Central memory CD4-positive, alpha-beta T cell (primary cell): Measurements from ENCODE around the gene SMIM3.
A peak's percentile ranks its signal among the peaks of the same experiment; 100 is the strongest.
"Not testable (repeated sequence)": the region's sequence is repeated elsewhere in the genome, so short reads cannot be mapped to it uniquely, and the experiment has no call there.

ENCODE experiments used
- DNase-seq: peaks from one replicate; pipeline ENCODE4 v3.0.0; 2022

The SMIM3 gene

DNA sequence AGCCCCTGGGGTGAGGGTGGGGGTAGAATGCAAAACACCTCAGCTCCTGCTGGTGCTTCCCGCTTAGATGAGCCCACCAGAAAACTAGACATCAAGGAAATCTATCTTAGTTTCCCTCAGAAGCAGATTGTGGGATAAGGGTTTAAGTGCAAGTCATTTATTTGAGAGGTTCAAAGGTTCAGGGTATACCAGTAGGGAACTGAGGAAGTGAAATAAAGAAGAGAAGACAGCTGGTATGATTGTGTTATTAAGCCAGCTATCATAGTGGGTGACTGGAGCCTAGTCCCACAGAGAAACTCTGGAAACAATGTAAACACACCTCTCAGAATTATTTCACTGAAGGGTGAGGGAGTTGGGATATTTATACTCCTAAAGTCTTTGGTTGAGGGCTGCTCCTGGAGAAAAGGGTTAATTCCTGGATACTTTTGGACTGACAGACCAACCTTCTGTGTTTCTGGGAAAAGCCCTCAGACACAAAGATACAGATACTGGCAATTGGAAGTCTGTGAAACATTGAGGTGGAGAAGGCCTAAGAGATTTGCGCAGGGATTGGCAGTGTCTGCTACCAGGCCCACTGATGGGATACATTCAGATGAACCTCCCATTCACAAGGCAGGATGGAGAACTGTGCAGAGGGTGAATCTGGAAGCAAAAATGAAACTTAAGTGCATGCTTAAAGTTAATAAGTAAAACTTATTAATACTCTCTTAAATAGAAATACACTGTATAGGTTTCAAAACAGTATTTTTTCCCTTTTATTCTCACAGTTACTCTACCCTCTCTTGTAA lies 13.4 kb upstream of the SMIM3 start:
- no peak for DNase-seq

DNA sequence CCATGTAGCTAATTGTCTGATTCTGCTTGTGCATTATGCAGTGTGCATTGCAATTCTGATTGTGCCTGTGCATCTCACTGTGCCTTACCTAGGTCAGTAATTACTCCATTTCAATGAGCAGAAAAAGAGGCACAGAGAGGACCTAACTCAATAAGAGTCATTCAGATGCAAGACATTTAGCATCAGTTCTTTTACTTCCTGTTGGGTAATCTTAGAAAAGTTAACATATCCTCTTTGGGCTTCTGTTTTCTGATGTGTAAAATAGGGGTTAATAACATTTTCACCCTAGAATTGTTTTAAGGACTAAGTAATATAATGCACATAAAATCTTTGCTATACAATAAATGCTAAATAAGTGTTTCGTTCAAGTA lies 12.8 kb upstream of the SMIM3 start:
- DNase-seq = no peak

DNA sequence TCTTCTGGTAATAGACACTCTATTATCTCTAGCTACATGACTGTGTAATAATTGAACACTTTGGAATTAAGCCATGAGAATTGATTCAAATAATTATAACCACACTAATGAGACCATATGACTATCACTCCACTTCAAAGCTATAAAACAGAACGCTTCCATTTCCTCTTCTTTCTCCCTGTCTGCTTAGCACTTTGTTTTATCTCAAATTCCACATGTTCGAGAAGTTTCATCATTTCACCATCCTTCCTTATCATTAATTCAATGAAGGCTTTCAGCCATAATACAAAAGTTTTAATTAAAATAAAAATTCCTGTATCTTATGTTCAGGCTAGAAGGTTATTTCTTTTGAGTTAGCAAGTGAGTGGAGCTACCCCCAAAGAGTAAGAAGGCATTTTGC lies 12.3 kb upstream of the SMIM3 start:
- no peak for DNase-seq

DNA sequence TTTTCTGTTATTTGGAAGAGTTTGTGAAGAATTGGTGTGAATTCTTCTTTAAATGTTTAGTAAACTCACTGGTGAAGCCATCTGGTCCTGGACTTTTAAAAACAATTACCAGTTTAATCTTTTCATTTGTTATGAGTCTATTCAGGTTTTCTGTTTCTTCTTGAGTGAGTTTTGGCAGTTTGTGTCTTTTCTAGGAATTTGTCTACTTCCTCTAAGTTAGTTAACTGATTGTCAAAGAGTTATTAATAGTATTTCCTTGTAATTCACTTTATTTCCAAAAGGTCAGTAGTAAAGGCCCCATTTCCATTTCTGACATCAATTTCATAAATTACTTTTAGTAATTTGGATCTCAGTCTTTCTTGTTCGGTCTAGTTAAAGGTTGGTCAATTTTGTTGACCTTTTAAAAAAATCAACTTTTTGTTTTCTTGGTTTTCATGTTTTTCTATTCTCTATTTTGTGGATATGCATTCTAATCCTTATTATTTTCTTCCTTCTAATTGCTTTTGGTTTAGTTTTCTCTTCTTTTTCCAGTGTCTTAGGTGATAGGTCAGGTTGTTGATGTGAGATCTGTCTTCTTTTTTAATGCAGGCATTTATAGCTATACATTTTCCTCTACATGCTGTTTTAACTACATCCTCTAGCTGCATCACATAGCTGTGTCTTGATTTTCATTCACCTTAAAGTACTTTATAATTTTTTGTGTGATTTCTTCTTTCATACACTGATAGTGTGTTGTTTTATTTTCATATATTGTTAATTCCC lies 7.3 kb upstream of the SMIM3 start:
- no peak for DNase-seq

DNA sequence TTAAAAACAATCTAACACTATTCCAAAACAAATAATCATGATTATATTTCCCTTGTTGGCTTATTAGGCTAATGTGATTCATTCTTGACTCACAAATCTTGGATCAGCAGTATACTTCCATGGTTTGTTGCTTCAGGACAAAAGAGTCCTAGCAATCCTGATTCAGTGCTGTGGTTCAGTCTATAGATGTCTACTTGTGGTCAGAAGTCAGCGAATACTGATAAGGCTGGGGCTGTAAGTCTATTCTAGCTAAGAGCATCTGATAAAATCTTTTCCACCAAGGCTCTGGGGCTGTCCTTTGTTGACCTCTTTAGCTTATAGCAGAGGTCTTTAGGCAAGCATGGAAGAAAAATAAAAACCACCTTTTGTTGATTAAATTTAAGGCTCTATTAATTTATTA lies 4.4 kb upstream of the SMIM3 start:
- DNase-seq = no peak

DNA sequence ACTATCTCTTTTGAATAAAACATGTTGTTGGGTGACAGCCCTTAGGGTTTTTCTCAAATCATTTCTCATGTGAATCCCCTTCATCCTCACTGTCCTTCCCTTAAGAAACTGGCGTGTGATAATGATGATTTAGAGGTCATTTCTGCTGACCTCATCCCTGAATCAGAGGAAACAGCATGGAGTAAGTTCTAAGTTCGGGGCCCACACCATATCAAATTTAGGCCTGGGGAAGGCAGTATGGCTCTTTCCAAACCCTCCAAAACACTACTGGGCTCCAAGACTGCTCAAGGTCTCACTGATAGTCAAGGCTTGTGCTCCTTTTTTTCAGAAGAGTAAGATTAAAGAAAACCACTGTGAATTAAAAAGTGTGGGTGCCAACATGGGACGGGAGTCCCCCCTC lies 872 bp upstream of the SMIM3 start:
- DNase-seq = no peak

DNA sequence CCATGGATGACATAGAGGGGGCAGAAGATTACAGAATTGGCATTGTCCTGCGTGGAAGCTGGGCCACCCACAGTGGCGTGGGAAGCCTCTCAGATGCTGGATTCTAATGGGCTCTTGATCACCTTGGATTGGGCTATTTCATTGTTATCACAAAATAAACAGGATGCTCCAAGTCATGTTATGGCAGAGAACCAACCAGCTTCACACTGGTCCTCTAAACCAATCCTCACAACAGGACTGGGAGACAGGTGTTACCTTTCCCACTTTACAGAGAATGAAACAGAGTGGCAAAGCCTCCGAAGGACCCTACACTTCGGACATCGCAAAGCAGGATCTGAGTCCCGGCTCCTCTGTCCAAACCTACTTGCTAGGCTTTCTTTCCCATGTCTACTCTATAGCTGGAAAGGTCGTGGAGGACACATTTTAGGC lies 455 bp upstream of the SMIM3 start:
- no peak for DNase-seq

DNA sequence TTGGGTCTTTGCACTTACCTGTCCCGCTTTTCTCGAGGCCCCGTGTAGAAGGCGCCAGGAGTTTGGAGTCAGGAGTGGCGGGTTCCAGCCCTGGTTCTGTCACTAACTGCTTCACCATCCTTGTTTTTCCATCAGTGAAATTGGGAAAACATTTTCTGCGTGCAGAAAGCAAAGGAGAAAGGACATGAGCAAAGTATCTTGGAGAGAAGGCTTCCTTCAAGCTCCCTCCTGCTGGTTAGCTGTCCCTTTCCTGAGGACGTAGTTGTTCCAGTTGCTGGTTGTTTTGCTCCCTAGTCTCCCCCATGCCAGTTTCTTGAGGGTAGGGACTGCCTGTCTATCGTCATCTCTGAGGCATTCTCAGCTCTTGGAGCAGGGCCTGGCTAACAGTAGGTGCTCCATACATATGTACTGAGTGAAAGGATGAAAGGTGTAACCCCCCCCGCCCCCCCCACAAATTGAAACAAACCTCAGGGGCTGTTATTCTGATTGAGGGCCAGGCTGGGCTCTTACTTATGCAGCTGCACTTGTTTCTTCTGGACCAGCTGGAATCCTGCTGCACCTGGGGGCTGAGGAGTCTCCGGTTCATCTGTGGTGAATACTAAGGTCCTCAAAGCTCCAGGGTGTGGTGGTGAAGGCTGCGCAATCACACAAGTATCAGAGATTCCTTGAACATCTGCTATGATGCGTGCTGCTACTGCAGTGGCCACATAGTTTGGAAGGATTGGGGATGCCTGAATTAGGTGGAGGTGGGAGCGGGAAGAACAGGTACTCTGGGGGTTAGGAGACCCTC lies 1.0 kb downstream of the SMIM3 start:
- no peak for DNase-seq

DNA sequence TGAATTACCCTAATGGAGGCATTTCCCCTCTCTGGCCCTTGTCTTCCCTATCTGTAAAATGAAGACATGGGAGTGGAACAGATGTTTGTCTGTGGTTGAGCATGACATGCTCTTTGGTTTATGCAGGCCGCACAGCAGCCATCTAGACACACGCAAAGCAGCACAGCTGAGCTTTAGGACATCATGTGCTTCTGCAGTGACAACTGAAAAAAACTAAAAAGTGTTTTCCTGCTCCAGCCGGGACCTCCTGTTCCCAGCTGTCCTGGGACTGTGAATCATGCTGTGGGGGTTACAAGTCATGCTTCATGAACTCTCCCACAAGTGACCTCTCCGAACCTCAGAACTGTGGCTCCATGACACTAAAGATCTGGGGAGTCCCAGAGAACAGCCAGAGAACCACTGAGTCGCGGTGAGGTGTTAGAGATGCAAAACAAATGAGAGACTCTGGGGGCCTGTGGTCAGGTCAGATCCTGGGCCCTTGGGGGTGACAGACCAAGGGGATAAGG lies 1.7 kb downstream of the SMIM3 start:
- no peak for DNase-seq

DNA sequence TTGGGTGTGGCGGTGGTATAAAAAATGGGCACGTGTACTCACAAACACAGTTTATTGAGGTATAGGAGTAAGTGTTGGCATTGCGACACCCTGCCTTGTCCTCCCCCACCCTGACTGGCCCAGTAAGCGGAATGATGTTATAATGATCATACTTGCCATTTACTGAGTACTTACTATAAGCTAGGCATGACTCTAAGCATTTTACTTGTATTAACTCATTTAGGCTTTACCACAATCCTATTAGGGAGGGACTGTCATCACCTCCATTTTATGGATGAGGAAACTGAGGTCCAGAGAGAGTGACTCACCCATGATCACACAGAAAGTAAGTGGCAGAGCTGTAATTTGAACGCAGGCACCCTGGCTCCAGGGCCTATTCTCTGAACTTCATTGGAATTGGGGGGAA lies 2.3 kb downstream of the SMIM3 start:
- DNase-seq = no peak

DNA sequence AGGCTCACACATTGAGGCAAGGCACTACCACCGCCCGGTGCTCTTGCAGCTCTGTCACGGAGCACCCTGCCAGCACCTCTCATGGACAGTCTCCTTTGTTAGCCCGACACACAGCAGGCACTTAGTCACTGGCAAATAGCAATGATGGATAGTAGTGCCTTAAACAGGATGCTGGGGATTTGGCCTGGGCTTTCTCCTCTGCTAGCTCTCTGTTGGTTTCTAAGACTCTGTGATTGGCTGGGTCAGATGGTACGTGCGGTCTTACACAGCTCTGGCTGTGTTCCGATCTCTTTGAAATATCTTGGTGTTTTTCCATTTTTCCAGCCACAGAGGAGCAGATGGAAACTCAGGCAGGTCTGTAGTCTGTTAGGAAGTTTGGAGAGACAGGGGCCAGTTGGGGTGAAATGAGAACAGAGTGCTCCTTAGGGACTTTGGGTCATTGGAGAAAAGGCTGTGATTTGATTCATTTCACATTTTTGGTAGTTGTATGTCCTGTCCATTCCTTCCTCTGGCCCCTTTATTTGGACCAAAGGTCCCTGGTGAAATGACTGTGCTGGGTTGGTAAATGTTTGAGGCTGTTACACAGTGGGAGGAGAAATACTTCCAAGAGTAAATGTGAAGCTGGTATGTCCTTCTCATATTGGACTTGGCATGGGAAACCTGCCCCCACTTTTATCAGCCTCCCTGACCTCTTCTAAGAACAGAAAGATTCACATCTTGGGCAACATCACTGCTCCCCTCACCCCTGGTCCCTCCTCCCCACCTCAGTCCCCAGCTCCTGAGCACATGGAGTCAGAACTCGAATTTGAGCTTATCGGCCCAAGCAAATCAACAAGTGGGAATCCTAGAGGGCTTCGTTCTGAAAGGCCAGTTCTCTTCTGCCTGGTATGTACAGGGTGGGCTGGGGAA lies 3.4 kb downstream of the SMIM3 start:
- no peak for DNase-seq

DNA sequence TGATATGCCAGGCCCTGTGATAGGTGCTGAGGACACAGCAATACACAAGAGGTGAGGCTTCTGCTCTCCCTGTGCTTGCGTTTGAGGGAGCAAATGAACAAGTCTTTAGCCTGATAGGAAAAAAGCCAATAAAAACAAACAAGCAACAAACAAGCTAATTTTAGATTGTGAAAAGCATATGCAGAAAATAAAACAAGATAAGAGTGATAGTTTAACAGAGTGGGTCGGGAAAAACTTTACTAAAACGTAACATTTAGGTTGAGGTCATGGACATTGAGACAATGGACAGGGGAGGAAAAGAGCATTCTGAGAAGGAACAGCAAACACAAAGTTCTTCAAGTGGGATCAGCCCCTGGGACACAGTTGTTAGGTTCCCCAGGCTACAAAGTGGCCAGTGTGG lies 4.3 kb downstream of the SMIM3 start:
- no peak for DNase-seq

DNA sequence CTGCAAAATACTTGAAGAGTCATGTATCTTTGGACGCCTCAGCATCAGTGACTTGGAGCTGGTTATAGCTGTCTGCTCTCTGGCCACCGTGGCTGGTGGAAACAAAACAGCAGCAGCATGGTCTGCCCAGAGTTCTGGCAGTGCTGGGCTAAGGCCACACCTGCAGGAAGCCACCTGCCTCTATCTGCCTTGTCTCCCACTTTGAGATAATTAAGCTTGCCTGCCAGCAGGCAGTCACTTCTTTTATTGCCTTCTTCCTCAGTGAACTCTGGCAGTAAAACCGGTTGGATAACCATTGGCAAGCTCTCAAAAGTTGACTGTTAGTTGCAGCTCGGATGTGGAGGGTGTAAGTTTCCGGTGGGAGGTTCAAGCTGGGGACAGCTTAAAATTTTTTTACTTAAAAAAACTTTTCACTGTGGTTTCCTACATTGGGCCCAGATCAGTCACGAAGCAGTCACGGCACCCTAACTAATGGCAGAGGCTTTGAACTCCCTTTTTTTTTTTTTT lies 4.9 kb downstream of the SMIM3 start:
- DNase-seq = peak; percentile 86

DNA sequence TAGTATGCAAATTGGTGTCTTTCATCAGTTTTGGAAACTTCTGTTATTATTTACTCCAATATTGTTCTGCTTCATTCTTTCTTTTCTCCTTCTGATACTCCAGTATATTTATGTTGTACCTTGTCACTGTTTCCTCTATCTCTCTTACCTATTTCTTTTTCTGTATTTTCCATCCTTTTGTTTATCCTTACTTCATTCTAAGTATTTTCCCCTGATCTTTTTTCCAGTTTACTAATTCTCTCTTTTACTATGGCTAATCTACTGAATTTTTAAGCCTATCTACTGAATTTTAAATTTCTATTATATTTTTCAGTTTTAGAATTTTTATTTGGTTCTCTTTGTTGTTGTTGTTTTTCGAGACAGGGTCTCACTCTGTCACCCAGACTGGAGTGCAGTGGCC lies 7.4 kb downstream of the SMIM3 start:
- DNase-seq = no peak

DNA sequence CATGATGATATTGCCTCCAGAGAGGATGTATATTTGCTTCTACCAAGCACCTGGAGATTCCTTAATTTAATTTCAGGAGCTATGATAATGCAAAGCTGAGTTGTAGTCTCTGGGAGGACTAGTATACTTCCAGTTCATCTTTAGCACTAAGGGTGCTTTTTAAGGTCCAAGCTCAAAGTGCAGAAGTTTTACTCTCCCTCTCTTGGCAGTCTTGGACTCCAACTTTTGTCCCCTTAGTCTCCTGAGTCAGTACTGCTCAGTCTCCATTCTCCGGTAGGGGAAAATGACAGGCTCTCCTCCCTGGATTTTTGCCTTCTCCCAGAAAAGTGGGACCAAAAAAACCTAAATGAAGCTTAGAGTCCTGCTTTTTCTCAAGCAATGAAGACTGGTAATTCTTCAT lies 8.3 kb downstream of the SMIM3 start:
- no peak for DNase-seq

DNA sequence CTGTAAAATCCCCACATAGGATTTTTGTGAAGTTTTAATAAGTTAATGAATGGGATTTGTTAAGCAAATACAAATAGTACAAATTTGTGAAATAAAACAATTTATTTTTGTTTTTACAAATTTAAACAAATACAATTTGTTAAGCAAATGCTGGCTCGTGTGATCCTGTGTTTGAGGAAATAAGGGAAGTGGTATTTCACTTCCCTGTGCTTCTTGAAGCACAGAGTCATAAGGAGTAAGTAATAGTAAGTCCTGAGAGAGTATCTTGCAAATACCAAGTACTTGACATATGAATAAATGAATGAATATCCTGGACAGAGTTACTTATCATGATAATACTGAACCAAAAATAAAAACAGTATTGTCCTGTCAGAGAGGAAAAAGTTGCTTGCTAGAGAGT lies 9.1 kb downstream of the SMIM3 start:
- no peak for DNase-seq

DNA sequence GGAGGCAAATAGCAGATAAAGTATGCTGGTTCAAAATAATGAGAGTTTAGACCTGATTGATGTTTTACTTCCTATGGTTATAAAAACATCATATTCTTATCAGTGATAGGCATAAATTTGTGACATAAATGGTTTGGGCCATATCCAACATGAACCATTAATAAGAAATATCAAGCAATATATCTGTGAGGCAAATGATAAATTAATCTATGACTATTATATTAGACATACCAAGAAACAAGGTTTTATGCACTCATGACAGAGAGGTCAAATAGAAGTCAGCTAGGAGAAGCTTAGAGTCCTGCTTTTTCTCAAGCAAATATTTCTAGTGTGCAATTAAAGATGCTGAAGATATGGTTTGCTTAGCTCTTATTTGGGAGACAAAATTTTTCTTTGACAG lies 10.4 kb downstream of the SMIM3 start:
- DNase-seq = no peak

DNA sequence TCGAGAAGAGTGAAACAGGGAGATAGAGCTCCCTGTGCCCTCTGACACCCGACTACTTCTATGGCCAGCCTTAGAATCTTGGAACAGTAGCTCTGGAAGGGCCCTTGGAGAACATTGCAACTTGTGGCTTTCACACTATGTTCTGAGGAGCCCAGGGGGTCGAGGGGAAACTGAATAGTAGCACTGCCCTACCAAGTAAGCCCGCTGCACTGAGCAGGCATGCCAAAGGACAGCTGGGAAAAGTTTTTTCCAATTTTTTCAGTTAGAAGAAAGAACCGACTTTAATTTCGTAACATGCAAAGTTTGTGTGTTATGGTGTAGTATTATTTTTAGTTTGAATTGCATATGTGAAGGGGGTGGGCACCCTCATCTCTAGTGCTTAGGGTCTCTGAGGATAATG lies 10.9 kb downstream of the SMIM3 start:
- DNase-seq = no peak

DNA sequence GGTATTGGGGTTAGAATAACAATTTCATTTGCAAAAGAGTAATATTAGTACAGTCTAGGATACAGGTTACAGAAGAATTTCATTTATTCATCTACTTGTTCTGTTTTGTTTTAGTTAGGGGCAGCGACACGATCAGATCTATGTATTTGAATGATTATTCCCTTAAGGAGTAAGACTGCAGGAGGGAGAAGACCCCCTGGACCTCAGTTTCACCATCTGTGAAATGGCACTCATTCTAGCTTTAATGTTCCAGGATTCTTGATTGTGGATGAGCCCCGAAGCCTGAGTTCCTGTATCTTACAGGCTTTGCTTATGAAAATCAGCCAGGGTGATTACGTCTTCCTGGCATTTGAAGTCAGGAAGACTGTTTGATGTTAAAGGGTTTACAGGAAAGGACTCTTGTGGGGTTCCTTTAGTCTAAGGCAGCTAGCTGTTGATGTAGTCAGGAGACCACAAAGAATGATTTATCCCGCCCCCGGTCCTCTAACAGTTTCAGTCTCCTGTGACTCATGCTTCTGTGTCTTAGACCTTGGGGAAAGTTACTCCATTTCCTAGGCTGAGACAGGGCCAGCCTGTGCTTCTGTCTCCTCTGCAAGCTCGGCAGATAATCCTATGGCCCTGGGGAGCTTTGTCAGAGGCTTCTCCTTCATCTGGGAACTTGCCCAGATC lies 11.5 kb downstream of the SMIM3 start:
- peak; percentile 61 for DNase-seq

DNA sequence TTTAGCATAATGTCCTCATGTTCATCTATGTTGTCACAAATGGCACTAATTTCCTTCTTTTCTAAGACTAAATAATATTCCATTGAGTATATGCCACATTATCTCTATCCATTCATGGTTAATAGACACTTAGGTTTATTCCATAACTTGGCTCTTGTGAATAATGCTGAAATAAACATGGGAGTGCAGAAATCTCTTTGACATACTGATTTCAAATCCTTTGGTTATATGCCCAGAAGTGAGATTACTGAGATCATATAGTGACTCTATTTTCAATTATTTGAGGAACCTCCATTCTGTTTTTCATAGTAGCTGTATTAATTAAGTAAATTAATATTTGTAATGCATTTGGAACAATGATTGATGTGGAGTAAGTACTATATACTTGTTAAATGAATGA lies 13.0 kb downstream of the SMIM3 start:
- DNase-seq = no peak

DNA sequence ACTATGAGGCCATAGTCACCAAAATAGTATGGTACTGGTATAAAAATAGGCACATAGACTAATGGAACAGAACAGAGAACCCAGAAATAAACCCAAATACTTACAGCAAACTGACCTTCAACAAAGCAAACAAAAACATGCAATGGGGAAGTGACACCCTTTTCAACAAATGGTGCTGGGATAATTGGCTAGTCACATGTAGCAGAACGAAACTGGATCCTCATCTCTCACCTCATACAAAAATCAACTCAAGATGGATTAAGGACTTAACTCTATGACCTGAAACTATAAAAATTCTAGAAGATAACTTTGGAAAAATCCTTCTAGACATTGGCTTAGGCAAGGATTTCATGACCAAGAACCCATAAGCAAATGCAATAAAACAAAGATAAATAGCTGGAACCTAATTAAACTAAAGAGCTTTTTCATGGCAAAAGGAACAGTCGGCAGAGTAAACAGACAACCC lies 14.9 kb downstream of the SMIM3 start:
- not testable (repeated sequence) for DNase-seq
